ENCODE measurements around the gene ATP1A4. TPM values are rescaled to one million over a fixed set of nuclear protein-coding genes. Genes with fewer than 3 reads are reported as not detected.

The ATP1A4 gene
- total RNA-seq, 1 donor from 2014 or later = not detected

DNA sequence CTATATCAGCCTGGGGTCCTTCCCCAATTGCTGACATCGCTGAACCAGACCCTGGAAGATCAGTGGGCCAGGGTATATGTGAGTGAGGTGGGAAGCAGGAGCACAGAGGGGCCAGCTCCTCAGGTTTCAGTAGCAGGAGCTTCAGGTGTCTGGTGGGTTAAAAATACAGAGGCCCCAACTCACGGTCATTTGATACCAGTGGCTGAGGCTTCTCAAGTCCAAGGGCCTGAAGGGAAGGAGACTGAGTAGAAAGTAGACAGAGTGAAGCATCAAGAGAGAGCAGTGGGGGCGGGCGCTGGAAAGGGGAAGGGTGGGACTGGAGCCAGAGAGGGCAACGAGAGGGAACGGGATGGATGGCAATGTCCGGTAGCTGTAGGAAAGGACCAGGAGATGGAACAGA, 36.9 kb downstream of the ATP1A4 start:
- Mint-ChIP-seq H3K36me3 (ENCODE audit: insufficient read depth) (no peaks in the 10 kb centered on the region), H3K4me3 (ENCODE audit: low read depth) (no peak overlapping the region), H3K4me1 (ENCODE audit: low read depth) (peaks cover under 1% of the 10 kb centered on the region), H3K27me3 (peaks cover 3% of the 10 kb centered on the region), H3K27ac (no peak overlapping the region), H3K9me3 (ENCODE audit: low read depth) (no peaks in the 10 kb centered on the region)
- TF ChIP-seq, protein P1, sequence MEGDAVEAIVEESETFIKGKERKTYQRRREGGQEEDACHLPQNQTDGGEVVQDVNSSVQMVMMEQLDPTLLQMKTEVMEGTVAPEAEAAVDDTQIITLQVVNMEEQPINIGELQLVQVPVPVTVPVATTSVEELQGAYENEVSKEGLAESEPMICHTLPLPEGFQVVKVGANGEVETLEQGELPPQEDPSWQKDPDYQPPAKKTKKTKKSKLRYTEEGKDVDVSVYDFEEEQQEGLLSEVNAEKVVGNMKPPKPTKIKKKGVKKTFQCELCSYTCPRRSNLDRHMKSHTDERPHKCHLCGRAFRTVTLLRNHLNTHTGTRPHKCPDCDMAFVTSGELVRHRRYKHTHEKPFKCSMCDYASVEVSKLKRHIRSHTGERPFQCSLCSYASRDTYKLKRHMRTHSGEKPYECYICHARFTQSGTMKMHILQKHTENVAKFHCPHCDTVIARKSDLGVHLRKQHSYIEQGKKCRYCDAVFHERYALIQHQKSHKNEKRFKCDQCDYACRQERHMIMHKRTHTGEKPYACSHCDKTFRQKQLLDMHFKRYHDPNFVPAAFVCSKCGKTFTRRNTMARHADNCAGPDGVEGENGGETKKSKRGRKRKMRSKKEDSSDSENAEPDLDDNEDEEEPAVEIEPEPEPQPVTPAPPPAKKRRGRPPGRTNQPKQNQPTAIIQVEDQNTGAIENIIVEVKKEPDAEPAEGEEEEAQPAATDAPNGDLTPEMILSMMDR (IDR thresholded peaks at IDR 0.05; ENCODE audit: unreplicated experiment) = no peak
- no peak for DNase-seq (ENCODE audit: low spot score, unreplicated experiment)

DNA sequence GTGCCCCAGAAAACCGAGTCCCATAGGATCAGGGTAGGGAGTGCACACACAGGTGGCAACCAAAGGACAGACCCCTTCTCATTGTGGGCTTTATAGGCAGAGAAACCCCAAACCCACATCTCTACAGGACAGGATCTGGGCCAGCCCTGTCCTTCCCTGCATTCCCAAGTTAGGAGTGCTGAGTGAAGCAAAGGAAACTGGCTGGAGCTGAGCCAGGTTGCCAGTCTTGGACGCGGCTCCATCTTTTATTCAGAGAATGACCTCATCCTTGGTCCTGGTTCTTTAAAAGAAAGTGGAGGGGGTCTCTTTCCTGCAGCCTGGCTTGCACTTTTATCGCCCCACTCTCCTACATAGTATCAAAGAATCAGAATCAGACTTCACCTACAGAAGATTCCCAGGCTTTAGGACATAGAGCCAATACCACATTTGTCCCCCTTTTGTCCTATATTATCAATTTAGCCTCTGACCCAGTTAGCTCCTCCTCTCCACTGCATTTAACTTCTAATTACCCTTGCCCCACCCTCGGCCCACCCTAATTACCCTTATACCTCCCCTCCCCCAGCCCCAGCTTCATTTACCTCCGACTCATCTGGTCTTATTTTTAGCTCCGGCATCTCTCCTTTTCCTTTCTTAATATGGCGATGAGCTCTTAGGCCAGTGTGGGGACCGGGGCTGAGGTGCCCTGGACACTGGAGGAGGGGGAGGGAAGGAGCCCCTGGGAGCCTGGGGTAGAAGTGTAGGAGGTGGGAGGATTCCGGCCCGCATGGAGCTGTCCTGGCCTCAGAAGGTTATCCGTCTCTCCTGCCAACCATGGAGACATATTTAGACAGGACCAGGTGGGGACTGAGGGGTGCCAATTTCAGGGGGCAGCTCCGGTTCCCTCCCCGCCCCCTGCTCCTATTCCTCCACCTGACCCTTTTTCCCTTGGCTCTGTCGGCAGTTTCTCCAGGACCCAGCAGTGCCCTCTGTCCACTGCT, 38.5 kb downstream of the ATP1A4 start, which contains the start of gene CASQ1:
CASQ1 (plus strand) TSS at position 927 of the 977 bp plus-strand sequence. CDS start 177 bp downstream, outside the sequence.
- no peaks in the 10 kb centered on the region for H3K9me3 Mint-ChIP-seq (ENCODE audit: low read depth)
- H3K27me3 Mint-ChIP-seq = peaks cover 3% of the 10 kb centered on the region
- no peak within 1 kb of the TSS for H3K4me3 Mint-ChIP-seq (ENCODE audit: low read depth)
- TF ChIP-seq, protein P1 (IDR thresholded peaks at IDR 0.05; ENCODE audit: unreplicated experiment) = no peak
- no peaks in the 10 kb centered on the region for H3K4me1 Mint-ChIP-seq (ENCODE audit: low read depth)
- no peak for DNase-seq (ENCODE audit: low spot score, unreplicated experiment)
- no peak within 1 kb of the TSS for H3K27ac Mint-ChIP-seq
- H3K36me3 Mint-ChIP-seq (ENCODE audit: insufficient read depth) = no peaks in the 10 kb centered on the region

DNA sequence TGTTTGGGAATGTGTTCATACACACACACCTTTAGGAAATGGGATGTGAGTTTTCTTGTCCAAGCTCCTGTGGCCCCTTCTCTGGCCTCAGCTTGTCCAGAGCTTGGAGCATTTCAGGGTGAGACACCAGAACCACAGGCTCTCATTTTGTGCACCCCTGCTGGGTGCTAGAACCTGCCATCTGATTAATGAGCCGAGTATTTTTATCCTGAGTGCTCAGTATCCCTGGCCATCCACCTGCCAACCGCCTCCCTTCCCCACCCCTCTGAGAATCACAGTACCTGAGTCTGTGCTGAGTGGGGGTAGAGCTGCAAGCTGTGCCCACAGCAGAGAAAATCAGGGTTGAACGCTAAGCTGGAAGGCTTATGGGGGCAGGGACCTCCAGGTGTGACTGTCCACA, 40.4 kb downstream of the ATP1A4 start:
- Mint-ChIP-seq H3K27ac (no peak overlapping the region), H3K9me3 (ENCODE audit: low read depth) (no peaks in the 10 kb centered on the region), H3K36me3 (ENCODE audit: insufficient read depth) (no peaks in the 10 kb centered on the region), H3K4me3 (ENCODE audit: low read depth) (no peak overlapping the region), H3K4me1 (ENCODE audit: low read depth) (no peaks in the 10 kb centered on the region), H3K27me3 (peaks cover 3% of the 10 kb centered on the region)
- TF ChIP-seq, protein P1 (IDR thresholded peaks at IDR 0.05; ENCODE audit: unreplicated experiment) = no peak
- DNase-seq (ENCODE audit: low spot score, unreplicated experiment) = no peak

DNA sequence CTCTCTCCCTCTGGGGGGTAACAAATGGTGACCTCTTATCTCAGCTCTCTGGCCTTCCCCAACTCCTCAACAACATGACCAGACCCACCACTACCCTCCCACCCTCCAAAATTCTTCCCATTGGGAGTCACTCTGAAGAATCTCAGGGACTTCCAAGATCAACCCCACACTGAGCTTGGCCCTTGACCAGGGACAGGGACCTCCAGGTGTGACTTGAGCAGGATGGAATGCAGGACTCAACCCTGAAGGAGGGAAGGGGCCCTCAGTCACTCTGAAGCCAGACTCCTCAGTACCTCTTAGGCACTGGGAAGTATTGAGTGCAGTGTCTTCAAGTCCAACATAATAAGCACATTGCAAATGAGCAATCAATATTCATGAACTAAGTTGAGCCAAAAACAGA, 40.8 kb downstream of the ATP1A4 start:
- Mint-ChIP-seq H3K27ac (no peak overlapping the region), H3K4me1 (ENCODE audit: low read depth) (no peaks in the 10 kb centered on the region), H3K9me3 (ENCODE audit: low read depth) (no peaks in the 10 kb centered on the region), H3K36me3 (ENCODE audit: insufficient read depth) (no peaks in the 10 kb centered on the region), H3K27me3 (peaks cover 3% of the 10 kb centered on the region), H3K4me3 (ENCODE audit: low read depth) (no peak overlapping the region)
- TF ChIP-seq, protein P1 (IDR thresholded peaks at IDR 0.05; ENCODE audit: unreplicated experiment) = no peak
- no peak for DNase-seq (ENCODE audit: low spot score, unreplicated experiment)

DNA sequence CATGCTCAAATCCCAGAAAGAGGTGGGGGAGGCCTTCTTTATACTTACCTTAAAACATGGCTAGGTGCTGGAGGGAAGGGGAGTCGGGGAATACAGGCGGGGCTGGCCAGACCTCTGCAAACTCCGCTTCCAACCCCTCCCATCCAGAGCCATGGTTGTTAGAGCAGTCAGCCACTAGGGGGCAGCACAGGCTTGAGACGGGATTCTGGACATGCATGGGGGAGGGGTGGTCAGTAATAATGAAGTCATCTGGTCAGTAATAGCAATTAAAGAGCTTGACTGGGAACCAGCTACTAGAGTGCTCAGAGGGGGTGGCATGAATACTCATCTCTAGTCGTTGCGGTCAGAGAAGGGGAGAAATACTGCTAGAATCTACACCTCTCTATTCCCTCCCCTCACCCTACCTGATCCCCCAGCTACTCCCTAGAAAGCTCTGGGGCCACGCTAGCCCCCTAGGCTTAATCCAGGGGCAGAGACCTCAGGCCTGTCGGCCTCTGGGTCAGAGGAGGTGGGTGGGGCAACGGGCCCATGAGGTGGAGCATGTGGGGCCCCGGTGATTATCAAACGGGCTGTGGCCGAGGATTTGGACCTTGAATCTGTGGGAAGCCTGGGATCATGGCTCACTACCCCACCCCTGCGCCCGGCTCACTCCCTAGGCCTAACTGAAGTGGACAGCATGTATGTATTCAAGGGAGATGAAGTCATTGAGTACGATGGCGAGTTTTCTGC, 41.9 kb downstream of the ATP1A4 start:
- peaks cover 3% of the 10 kb centered on the region for H3K27me3 Mint-ChIP-seq
- no peaks in the 10 kb centered on the region for H3K4me1 Mint-ChIP-seq (ENCODE audit: low read depth)
- H3K27ac Mint-ChIP-seq = no peak overlapping the region
- no peaks in the 10 kb centered on the region for H3K36me3 Mint-ChIP-seq (ENCODE audit: insufficient read depth)
- DNase-seq (ENCODE audit: low spot score, unreplicated experiment) = peak; percentile 91
- H3K4me3 Mint-ChIP-seq (ENCODE audit: low read depth) = no peak overlapping the region
- TF ChIP-seq, protein P1 (IDR thresholded peaks at IDR 0.05; ENCODE audit: unreplicated experiment) = peak; percentile 98
- no peaks in the 10 kb centered on the region for H3K9me3 Mint-ChIP-seq (ENCODE audit: low read depth)

Measured in progenitor cell of endocrine pancreas (in vitro differentiated cells).